ENCODE results near the gene ZSCAN1.

ZSCAN1 gene

DNA sequence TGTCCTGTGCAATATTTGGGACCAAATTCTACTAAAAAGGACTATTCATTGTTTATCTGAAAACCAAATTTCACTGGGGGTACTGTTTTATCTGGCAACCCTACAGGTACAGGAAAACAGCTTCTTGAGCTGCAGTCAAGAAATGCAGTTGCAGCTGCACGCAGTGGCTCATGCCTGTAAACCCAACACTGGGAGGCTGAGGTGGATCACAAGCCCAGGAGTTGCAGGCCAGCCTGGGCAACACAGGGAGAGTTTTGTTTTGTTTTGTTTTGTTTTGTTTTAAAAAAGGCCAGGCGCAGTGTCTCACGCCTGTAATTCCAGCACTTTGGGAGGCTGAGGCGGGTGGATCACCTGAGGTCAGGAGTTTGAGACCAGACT, 11.6 kb upstream of the ZSCAN1 start:
- no peak for TF ChIP-seq GATA3 (IDR thresholded peaks at IDR 0.05; ENCODE audit: low read depth, low read length)
- no peak for TF ChIP-seq GATA2 (IDR thresholded peaks at IDR 0.05; ENCODE audit: low read depth, low read length)

DNA sequence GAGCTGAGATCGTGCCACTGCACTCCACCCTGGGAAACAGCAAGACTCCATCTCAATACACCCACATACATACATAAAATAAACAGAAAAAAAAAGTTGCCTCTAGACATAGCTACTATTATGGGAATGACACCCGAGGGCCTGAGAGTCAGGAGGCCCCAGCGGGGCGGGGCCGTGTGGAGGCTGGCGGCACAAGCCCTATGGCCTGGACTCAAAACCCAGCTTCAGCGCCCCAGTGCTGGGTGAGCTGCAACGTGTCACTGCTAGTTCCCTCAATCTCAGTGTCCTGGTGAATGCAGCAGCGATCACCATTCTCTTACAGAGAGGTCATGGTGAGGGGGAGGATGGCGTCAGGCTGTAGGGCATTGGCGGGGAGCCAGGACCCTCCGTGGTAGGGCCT, 9.2 kb upstream of the ZSCAN1 start:
- TF ChIP-seq GATA2 (IDR thresholded peaks at IDR 0.05; ENCODE audit: low read depth, low read length) (no peak), GATA3 (IDR thresholded peaks at IDR 0.05; ENCODE audit: low read depth, low read length) (no peak)

DNA sequence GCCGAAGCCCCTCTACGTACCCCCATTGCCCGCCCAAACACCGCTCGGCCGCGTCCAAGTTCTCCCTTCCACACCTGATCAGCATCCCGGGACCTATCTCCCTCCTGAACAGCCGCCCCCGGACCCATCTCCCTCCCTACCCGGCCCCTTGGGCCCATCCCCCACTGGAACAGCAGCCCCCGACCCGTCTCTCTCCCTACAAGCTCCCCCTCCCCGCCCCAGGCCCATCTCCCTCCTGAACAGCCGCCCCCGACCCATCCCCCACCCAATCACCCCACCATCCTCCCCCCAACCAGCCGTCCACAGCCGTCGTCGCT, 610 bp downstream of the ZSCAN1 start:
- no peak for TF ChIP-seq GATA2 (IDR thresholded peaks at IDR 0.05; ENCODE audit: low read depth, low read length)
- TF ChIP-seq GATA3 (IDR thresholded peaks at IDR 0.05; ENCODE audit: low read depth, low read length), result no peak

DNA sequence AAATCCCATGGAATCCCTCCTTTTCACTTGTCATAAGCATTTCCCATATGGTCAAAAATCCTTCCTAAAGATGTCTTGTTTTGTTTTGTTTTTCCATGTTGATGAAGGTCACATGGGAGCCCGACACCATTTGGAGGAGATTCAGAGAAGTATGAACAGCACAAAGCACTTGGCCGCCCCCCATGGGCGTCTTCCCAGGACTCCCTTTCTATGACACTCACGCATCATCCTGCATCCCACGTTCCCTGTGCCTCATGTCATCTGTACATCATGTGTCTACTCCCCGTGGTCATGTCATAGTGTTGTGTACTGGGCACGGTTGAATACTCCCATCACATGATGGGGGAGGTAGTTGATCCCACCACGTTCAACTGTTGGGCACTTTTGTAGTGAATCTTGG, 2.0 kb downstream of the ZSCAN1 start:
- TF ChIP-seq GATA3 (IDR thresholded peaks at IDR 0.05; ENCODE audit: low read depth, low read length) (no peak), GATA2 (IDR thresholded peaks at IDR 0.05; ENCODE audit: low read depth, low read length) (no peak)

GRCh38 chr19:58037927-58038687, 4.3 kb downstream of the ZSCAN1 start:
- no peak for TF ChIP-seq GATA3 (IDR thresholded peaks at IDR 0.05; ENCODE audit: low read depth, low read length)
- no peak for TF ChIP-seq GATA2 (IDR thresholded peaks at IDR 0.05; ENCODE audit: low read depth, low read length)

- TF ChIP-seq GATA3 (IDR thresholded peaks at IDR 0.05; ENCODE audit: low read depth, low read length), result no peak
- TF ChIP-seq GATA2 (IDR thresholded peaks at IDR 0.05; ENCODE audit: low read depth, low read length), result no peak
Observed at GRCh38 chr19:58038688-58039204, 4.9 kb downstream of the ZSCAN1 start.

GRCh38 chr19:58040751-58041525, 7.1 kb downstream of the ZSCAN1 start:
- TF ChIP-seq GATA2 (IDR thresholded peaks at IDR 0.05; ENCODE audit: low read depth, low read length) (no peak), GATA3 (IDR thresholded peaks at IDR 0.05; ENCODE audit: low read depth, low read length) (no peak)

DNA sequence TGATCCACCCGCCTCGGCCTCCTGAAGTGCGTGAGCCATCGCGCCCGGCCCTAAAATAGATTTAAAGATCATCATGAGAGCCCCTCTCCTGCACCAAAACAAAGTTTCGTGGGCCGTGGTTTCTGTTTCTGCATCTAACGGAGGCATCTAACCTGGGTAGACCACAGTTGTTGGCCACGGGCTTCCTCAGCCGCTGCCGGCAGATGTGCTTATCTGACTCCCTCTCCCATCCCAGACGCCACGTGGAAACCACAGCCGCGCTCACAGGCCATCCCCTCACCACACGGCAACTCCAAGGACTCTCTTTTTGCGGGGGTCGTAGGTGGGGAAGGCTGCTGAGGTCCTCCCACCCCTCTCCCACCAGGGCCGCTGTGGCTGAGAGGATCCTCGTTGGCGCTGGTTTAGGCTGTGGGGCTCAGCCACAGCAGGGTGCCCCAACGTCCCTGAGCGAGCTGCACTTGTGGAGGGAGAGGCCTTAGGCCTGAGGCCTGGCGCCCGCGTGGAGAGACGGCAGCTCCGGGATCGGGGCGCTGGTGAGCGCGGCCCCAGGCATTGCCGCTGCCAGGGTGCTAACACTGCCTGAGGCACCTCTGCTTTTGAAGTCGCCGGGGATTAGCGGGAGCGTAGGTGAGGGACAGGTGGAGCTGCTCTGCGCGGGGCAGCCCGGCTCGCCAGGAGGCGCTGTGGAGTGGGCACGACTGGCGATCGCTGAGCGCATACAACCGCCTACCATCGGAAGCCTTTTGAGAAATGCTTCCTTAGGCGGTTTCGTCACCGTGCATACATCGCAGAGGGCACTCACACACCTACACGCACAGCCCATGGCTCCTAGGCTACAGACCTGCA, 8.9 kb downstream of the ZSCAN1 start:
- TF ChIP-seq GATA2 (IDR thresholded peaks at IDR 0.05; ENCODE audit: low read depth, low read length) (no peak), GATA3 (IDR thresholded peaks at IDR 0.05; ENCODE audit: low read depth, low read length) (no peak)

DNA sequence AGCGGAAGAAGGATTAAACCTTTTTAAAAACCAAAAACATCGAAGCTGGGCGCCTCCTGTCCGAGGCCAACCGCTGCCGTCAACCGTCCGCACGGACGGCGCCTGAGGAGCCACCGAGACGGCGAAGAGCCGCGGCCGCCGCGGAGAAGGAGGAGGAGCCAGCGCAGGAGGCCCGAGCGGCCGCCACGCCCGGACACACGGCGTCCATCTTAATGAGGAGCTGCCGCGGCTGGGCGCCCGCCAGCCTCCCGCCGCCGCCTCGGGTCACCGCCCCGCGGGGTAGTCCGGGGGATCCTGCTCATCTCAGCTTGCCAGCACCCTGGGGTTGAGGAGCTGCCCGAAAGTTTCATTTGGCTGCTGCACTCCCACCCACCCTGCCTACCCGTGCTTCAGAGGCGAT, 10.6 kb downstream of the ZSCAN1 start:
- TF ChIP-seq GATA3 (IDR thresholded peaks at IDR 0.05; ENCODE audit: low read depth, low read length) (no peak), GATA2 (IDR thresholded peaks at IDR 0.05; ENCODE audit: low read depth, low read length) (no peak)

DNA sequence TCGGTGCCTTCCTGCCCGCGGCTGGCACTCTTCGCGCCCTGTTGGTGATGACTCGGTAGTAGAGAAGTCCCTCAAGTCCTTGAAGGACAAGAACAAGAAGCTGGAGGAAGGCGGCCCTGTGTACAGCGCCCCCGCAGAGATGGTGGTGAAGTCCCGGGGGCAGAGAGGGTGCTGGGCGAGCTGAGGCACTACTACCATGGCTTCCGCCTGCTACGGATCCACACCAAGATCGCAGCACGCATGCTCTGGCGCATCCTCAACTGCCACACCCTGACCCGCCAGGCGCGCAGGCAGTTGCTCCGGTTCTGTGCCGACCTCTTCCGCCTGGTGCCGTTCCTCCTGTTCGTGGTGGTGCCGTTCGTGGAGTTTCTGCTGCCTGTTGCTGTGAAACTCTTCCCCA, 11.1 kb downstream of the ZSCAN1 start:
- TF ChIP-seq GATA3 (IDR thresholded peaks at IDR 0.05; ENCODE audit: low read depth, low read length) (no peak), GATA2 (IDR thresholded peaks at IDR 0.05; ENCODE audit: low read depth, low read length) (no peak)

- TF ChIP-seq GATA2 (IDR thresholded peaks at IDR 0.05; ENCODE audit: low read depth, low read length), result no peak
- no peak for TF ChIP-seq GATA3 (IDR thresholded peaks at IDR 0.05; ENCODE audit: low read depth, low read length)
Observed at GRCh38 chr19:58045411-58046050, 11.7 kb downstream of the ZSCAN1 start.

GRCh38 chr19:58046856-58047255, 13.0 kb downstream of the ZSCAN1 start:
- TF ChIP-seq GATA3 (IDR thresholded peaks at IDR 0.05; ENCODE audit: low read depth, low read length), result no peak
- no peak for TF ChIP-seq GATA2 (IDR thresholded peaks at IDR 0.05; ENCODE audit: low read depth, low read length)

DNA sequence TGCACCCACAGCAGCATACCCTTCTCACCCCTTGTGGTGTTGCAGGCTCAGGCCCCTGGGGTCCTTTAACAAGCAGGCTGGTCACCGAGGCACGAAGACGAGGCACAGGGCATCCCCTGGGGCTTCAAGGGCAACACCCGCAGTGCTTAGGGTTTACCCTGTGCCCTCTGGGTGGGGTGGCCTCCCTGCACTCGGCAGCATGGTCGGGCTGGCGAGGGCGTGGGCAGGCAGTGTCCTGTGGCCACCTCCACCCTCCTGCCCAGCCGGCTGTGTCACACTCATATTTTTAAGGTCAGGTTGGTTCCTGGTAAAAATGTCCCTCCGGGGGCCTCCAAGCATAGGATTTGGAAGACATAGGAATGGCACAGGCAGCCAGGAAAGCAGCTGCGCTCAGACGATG, 13.8 kb downstream of the ZSCAN1 start:
- TF ChIP-seq GATA3 (IDR thresholded peaks at IDR 0.05; ENCODE audit: low read depth, low read length) (no peak), GATA2 (IDR thresholded peaks at IDR 0.05; ENCODE audit: low read depth, low read length) (no peak)

GRCh38 chr19:58052256-58052655, 18.4 kb downstream of the ZSCAN1 start:
- no peak for TF ChIP-seq GATA3 (IDR thresholded peaks at IDR 0.05; ENCODE audit: low read depth, low read length)
- no peak for TF ChIP-seq GATA2 (IDR thresholded peaks at IDR 0.05; ENCODE audit: low read depth, low read length)

All from SH-SY5Y (cell line).